ENCODE measurements around the gene S100A10.

S100A10 gene

GRCh38 chr1:151953409-151954094 is 40.1 kb downstream of the S100A10 start (continued):
- no peak for TF ChIP-seq ZNF565 (CRISPR knock-in tag; conservative IDR thresholded peaks at IDR 0.05; ENCODE audit: low read depth)
- no peak for TF ChIP-seq ZNF70 (CRISPR knock-in tag; IDR thresholded peaks at IDR 0.05)
- no peak for TF ChIP-seq ZNF8 (CRISPR knock-in tag; IDR thresholded peaks at IDR 0.05)
- TF ChIP-seq CSDC2 (CRISPR knock-in tag; IDR thresholded peaks at IDR 0.05), result no peak
- TF ChIP-seq TOX (CRISPR knock-in tag; IDR thresholded peaks at IDR 0.05; ENCODE audit: borderline replicate concordance), result no peak

- no peak for ATAC-seq
- TF ChIP-seq ARNTL (CRISPR knock-in tag; IDR thresholded peaks at IDR 0.05; ENCODE audit: borderline replicate concordance, low read depth) (no peak), POU6F1 (CRISPR knock-in tag; IDR thresholded peaks at IDR 0.05; ENCODE audit: borderline replicate concordance, low read depth) (no peak), TCF4 (CRISPR knock-in tag; IDR thresholded peaks at IDR 0.05; ENCODE audit: borderline replicate concordance) (no peak), ZC3H10 (CRISPR knock-in tag; IDR thresholded peaks at IDR 0.05) (no peak), CSRNP3 (CRISPR knock-in tag; IDR thresholded peaks at IDR 0.05) (no peak)
Observed at GRCh38 chr1:151952811-151953210, 40.8 kb downstream of the S100A10 start.

GRCh38 chr1:151949371-151950193 is 44.1 kb downstream of the S100A10 start:
- ATAC-seq, result no peak
- TF ChIP-seq ZNF8 (CRISPR knock-in tag; IDR thresholded peaks at IDR 0.05), result no peak
- TF ChIP-seq TCF4 (CRISPR knock-in tag; IDR thresholded peaks at IDR 0.05; ENCODE audit: borderline replicate concordance), result no peak
- no peak for TF ChIP-seq TSHZ2 (CRISPR knock-in tag; IDR thresholded peaks at IDR 0.05)
- TF ChIP-seq ARNTL (CRISPR knock-in tag; IDR thresholded peaks at IDR 0.05; ENCODE audit: borderline replicate concordance, low read depth), result no peak
- TF ChIP-seq TOX (CRISPR knock-in tag; IDR thresholded peaks at IDR 0.05; ENCODE audit: borderline replicate concordance), result no peak
- TF ChIP-seq ZNF565 (CRISPR knock-in tag; conservative IDR thresholded peaks at IDR 0.05; ENCODE audit: low read depth), result no peak
- no peak for TF ChIP-seq ZC3H10 (CRISPR knock-in tag; IDR thresholded peaks at IDR 0.05)
- TF ChIP-seq ISL1 (CRISPR knock-in tag; IDR thresholded peaks at IDR 0.05), result no peak
- no peak for TF ChIP-seq POU6F1 (CRISPR knock-in tag; IDR thresholded peaks at IDR 0.05; ENCODE audit: borderline replicate concordance, low read depth)
- TF ChIP-seq ZNF70 (CRISPR knock-in tag; IDR thresholded peaks at IDR 0.05), result no peak
- TF ChIP-seq OSR1 (CRISPR knock-in tag; IDR thresholded peaks at IDR 0.05), result no peak
- no peak for TF ChIP-seq BACH2 (CRISPR knock-in tag; IDR thresholded peaks at IDR 0.05; ENCODE audit: borderline replicate concordance)
- no peak for TF ChIP-seq ZFP3 (CRISPR knock-in tag; IDR thresholded peaks at IDR 0.05)
- TF ChIP-seq SNAI2 (CRISPR knock-in tag; IDR thresholded peaks at IDR 0.05), result no peak

- no peak for ATAC-seq
- TF ChIP-seq ISL1 (CRISPR knock-in tag; IDR thresholded peaks at IDR 0.05), result no peak
- TF ChIP-seq SNAI2 (CRISPR knock-in tag; IDR thresholded peaks at IDR 0.05), result no peak
- TF ChIP-seq ZNF8 (CRISPR knock-in tag; IDR thresholded peaks at IDR 0.05), result no peak
- no peak for TF ChIP-seq ZFP30 (CRISPR knock-in tag; IDR thresholded peaks at IDR 0.05)
- no peak for TF ChIP-seq ZFP3 (CRISPR knock-in tag; IDR thresholded peaks at IDR 0.05)
- TF ChIP-seq OSR1 (CRISPR knock-in tag; IDR thresholded peaks at IDR 0.05), result no peak
- TF ChIP-seq ZC3H10 (CRISPR knock-in tag; IDR thresholded peaks at IDR 0.05), result no peak
- TF ChIP-seq ARNTL (CRISPR knock-in tag; IDR thresholded peaks at IDR 0.05; ENCODE audit: borderline replicate concordance, low read depth), result no peak
- TF ChIP-seq TCF4 (CRISPR knock-in tag; IDR thresholded peaks at IDR 0.05; ENCODE audit: borderline replicate concordance), result no peak
- no peak for TF ChIP-seq PATZ1 (CRISPR knock-in tag; IDR thresholded peaks at IDR 0.05; ENCODE audit: borderline replicate concordance)
- TF ChIP-seq CSDC2 (CRISPR knock-in tag; IDR thresholded peaks at IDR 0.05), result no peak
- TF ChIP-seq TOX (CRISPR knock-in tag; IDR thresholded peaks at IDR 0.05; ENCODE audit: borderline replicate concordance), result no peak
- no peak for TF ChIP-seq PPARA (CRISPR knock-in tag; IDR thresholded peaks at IDR 0.05; ENCODE audit: borderline replicate concordance)
Observed at GRCh38 chr1:151948506-151948905, 45.2 kb downstream of the S100A10 start.
